Measurements from ENCODE around the gene VPS45. TPM values are rescaled to one million over a fixed set of nuclear protein-coding genes. Genes with fewer than 3 reads are reported as not detected.

VPS45 gene
- polyA plus RNA-seq, 1 experiment, result 29.0 TPM

- no peak overlapping the region for H3K4me3 ChIP-seq (ENCODE audit: low read depth, low read length)
- TF ChIP-seq CTCF (IDR thresholded peaks at IDR 0.05; ENCODE audit: insufficient read depth, low read depth, low read length), result no peak
- no peaks in the 10 kb centered on the region for H3K36me3 ChIP-seq (ENCODE audit: control insufficient read depth, insufficient read depth, low read length)
- peak; percentile 85 for DNase-seq (ENCODE audit: low read depth)
- POLR2A ChIA-PET, result no interaction called here
- no peaks in the 10 kb centered on the region for H3K27me3 ChIP-seq (ENCODE audit: control insufficient read depth, insufficient read depth, low read length)
- CTCF ChIA-PET, result no interaction called here
Observed at GRCh38 chr1:150061632-150062101, 5.9 kb upstream of the VPS45 start.

- TF ChIP-seq CTCF (IDR thresholded peaks at IDR 0.05; ENCODE audit: insufficient read depth, low read depth, low read length), result no peak
- Histone ChIP-seq H3K4me3 (ENCODE audit: low read depth, low read length) (no peak overlapping the region), H3K27me3 (ENCODE audit: control insufficient read depth, insufficient read depth, low read length) (no peaks in the 10 kb centered on the region), H3K36me3 (ENCODE audit: control insufficient read depth, insufficient read depth, low read length) (no peaks in the 10 kb centered on the region)
- POLR2A ChIA-PET, result no interaction called here
- CTCF ChIA-PET, result no interaction called here
- no peak for DNase-seq (ENCODE audit: low read depth)
Observed at GRCh38 chr1:150062113-150062512, 5.5 kb upstream of the VPS45 start.

- DNase-seq (ENCODE audit: low read depth), result peak; percentile 39
- POLR2A ChIA-PET, result no interaction called here
Observed at GRCh38 chr1:150065184-150065871, 2.2 kb upstream of the VPS45 start.

GRCh38 chr1:150066328-150066727 is 1.2 kb upstream of the VPS45 start:
- no peak for TF ChIP-seq CTCF (IDR thresholded peaks at IDR 0.05; ENCODE audit: insufficient read depth, low read depth, low read length)
- H3K27me3 ChIP-seq (ENCODE audit: control insufficient read depth, insufficient read depth, low read length), result no peaks in the 10 kb centered on the region
- POLR2A ChIA-PET, result interaction anchor here (0.5 kb wide), 1 partner anchor 34 kb away, joined by 5 read pairs; no protein-coding TSS in a partner anchor
- CTCF ChIA-PET, result interaction anchor here (1.6 kb wide), 1 partner anchor 155 kb away, joined by 5 read pairs; no protein-coding TSS in a partner anchor
- DNase-seq (ENCODE audit: low read depth), result no peak
- H3K4me3 ChIP-seq (ENCODE audit: low read depth, low read length), result peak overlapping the region; percentile 59
- peaks cover 3% of the 10 kb centered on the region; the same call in 1 of the 2 replicates for H3K36me3 ChIP-seq (ENCODE audit: control insufficient read depth, insufficient read depth, low read length)

More at GRCh38 chr1:150065184-150065871, 2.2 kb upstream of the VPS45 start:
- no peak for TF ChIP-seq CTCF (IDR thresholded peaks at IDR 0.05; ENCODE audit: insufficient read depth, low read depth, low read length)
- no peaks in the 10 kb centered on the region for H3K27me3 ChIP-seq (ENCODE audit: control insufficient read depth, insufficient read depth, low read length)
- H3K4me3 ChIP-seq (ENCODE audit: low read depth, low read length), result no peak overlapping the region
- CTCF ChIA-PET, result interaction anchor here (1.0 to 1.8 kb wide), 2 partner anchors 9 to 11 kb away, joined by 3 to 4 read pairs; no protein-coding TSS in a partner anchor
- peaks cover 3% of the 10 kb centered on the region; the same call in 1 of the 2 replicates for H3K36me3 ChIP-seq (ENCODE audit: control insufficient read depth, insufficient read depth, low read length)

GRCh38 chr1:150066838-150067183 is 765 bp upstream of the VPS45 start:
- no peaks in the 10 kb centered on the region for H3K27me3 ChIP-seq (ENCODE audit: control insufficient read depth, insufficient read depth, low read length)
- H3K4me3 ChIP-seq (ENCODE audit: low read depth, low read length), result peak overlapping the region; percentile 59
- ChIA-PET POLR2A (interaction anchor here (0.5 kb wide), 1 partner anchor 34 kb away, joined by 5 read pairs; no protein-coding TSS in a partner anchor), CTCF (interaction anchor here (1.6 kb wide), 1 partner anchor 155 kb away, joined by 5 read pairs; no protein-coding TSS in a partner anchor)
- H3K36me3 ChIP-seq (ENCODE audit: control insufficient read depth, insufficient read depth, low read length), result peaks cover 3% of the 10 kb centered on the region; the same call in 1 of the 2 replicates
- DNase-seq (ENCODE audit: low read depth), result no peak
- no peak for TF ChIP-seq CTCF (IDR thresholded peaks at IDR 0.05; ENCODE audit: insufficient read depth, low read depth, low read length)
